ENCODE results near the gene ZRANB1. TPM values are rescaled to one million over a fixed set of nuclear protein-coding genes. Genes with fewer than 3 reads are reported as not detected.

The ZRANB1 gene
- total and polyA plus RNA-seq, 2 of the 4 experiments (the other 2 are of a cell fraction) = 11.2 to 24.7 TPM

DNA sequence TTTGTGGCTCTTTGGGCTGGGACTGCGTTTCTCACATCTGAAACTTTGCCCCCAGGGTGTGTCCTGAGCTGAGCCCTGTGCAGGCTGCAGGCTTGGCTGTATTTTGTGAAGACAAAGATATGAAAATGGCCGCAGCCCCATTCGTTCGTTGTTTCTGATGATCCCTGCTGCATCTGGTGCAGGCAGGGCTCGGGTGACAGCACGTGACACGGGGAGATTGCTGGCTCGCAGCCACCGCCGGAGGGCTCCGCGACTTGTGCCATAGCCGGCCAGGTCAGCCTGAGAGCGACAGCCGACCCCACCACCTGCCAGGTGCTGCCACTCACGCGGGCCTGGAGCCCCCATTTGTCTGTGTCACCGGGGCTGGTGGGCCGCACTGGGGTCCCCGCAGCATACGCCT lies 81.3 kb downstream of the ZRANB1 start:
- no peak overlapping the region for H2BK15ac ChIP-seq (ENCODE audit: low read depth, low read length)
- BruUV-seq (replicated peaks) = no TSS peak
- no peak overlapping the region for H2AK9ac ChIP-seq (replicated peaks; ENCODE audit: low read depth, low read length, poor library complexity)
- no peak overlapping the region for H4K91ac ChIP-seq (ENCODE audit: insufficient read depth, low read depth, low read length)
- no peak overlapping the region for H3K14ac ChIP-seq (replicated peaks; ENCODE audit: low read depth, low read length)
- H3K27ac ChIP-seq (ENCODE audit: insufficient read depth, low read length) = no peak overlapping the region
- H3K9ac ChIP-seq (ENCODE audit: low read depth, low read length) = no peak overlapping the region
- H3K4me1 ChIP-seq (ENCODE audit: control insufficient read depth, insufficient read depth, low read length) = peaks cover 16% of the 10 kb centered on the region
- dilution Hi-C loops (cut with HindIII; ENCODE audit: low sequenced_read_pairs, unreplicated experiment) (no loop called here), in situ Hi-C loops (cut with MboI; ENCODE audit: low sequenced_read_pairs) (no loop called here), intact Hi-C loops (cut with micrococcal nuclease) (no loop called here)
- no peak for DNase-seq
- no peak overlapping the region for H4K8ac ChIP-seq (ENCODE audit: low read depth in 2 of 2, low read length in 2 of 2)
- ATAC-seq (ENCODE audit: low read depth) = no peak
- no peak overlapping the region for H4K5ac ChIP-seq (ENCODE audit: low read depth, low read length)
- H3K56ac ChIP-seq (ENCODE audit: extremely low read depth, insufficient read depth, low read length) = no peak overlapping the region
- ChIA-PET POLR2A (ENCODE audit: unreplicated experiment) (no interaction called here), CTCF (no interaction called here)
- no peak overlapping the region for H2AFZ ChIP-seq (replicated peaks; ENCODE audit: low read length, poor library complexity)
- TF ChIP-seq MAFK (IDR thresholded peaks at IDR 0.05; ENCODE audit: low read depth, low read length) = no peak
- TF ChIP-seq RFX5 (IDR thresholded peaks at IDR 0.05; ENCODE audit: low read depth, low read length) = no peak
- TF ChIP-seq NFE2L2 (IDR thresholded peaks at IDR 0.05; ENCODE audit: low read depth, low read length) = no peak
- no peak for TF ChIP-seq BHLHE40 (IDR thresholded peaks at IDR 0.05; ENCODE audit: low read depth, low read length)
- TF ChIP-seq MXI1 (IDR thresholded peaks at IDR 0.05; ENCODE audit: borderline replicate concordance, low read depth, low read length) = no peak
- TF ChIP-seq, protein P1, sequence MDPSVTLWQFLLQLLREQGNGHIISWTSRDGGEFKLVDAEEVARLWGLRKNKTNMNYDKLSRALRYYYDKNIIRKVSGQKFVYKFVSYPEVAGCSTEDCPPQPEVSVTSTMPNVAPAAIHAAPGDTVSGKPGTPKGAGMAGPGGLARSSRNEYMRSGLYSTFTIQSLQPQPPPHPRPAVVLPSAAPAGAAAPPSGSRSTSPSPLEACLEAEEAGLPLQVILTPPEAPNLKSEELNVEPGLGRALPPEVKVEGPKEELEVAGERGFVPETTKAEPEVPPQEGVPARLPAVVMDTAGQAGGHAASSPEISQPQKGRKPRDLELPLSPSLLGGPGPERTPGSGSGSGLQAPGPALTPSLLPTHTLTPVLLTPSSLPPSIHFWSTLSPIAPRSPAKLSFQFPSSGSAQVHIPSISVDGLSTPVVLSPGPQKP (IDR thresholded peaks at IDR 0.05; ENCODE audit: borderline replicate concordance, low read depth, low read length) = no peak
- TF ChIP-seq RAD21 (IDR thresholded peaks at IDR 0.05; ENCODE audit: low read length) = no peak
- no peak for TF ChIP-seq CEBPB (IDR thresholded peaks at IDR 0.05; ENCODE audit: low read depth, low read length)
- TF ChIP-seq, protein P2, sequence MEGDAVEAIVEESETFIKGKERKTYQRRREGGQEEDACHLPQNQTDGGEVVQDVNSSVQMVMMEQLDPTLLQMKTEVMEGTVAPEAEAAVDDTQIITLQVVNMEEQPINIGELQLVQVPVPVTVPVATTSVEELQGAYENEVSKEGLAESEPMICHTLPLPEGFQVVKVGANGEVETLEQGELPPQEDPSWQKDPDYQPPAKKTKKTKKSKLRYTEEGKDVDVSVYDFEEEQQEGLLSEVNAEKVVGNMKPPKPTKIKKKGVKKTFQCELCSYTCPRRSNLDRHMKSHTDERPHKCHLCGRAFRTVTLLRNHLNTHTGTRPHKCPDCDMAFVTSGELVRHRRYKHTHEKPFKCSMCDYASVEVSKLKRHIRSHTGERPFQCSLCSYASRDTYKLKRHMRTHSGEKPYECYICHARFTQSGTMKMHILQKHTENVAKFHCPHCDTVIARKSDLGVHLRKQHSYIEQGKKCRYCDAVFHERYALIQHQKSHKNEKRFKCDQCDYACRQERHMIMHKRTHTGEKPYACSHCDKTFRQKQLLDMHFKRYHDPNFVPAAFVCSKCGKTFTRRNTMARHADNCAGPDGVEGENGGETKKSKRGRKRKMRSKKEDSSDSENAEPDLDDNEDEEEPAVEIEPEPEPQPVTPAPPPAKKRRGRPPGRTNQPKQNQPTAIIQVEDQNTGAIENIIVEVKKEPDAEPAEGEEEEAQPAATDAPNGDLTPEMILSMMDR (conservative IDR thresholded peaks at IDR 0.05; ENCODE audit: low read depth, low read length) = no peak
- TF ChIP-seq CHD1 (IDR thresholded peaks at IDR 0.05; ENCODE audit: low read depth, low read length) = no peak
- no peak for TF ChIP-seq SMC3 (IDR thresholded peaks at IDR 0.05; ENCODE audit: low read depth, low read length)
- no peak for TF ChIP-seq MAZ (IDR thresholded peaks at IDR 0.05; ENCODE audit: borderline replicate concordance, low read depth, low read length)
- TF ChIP-seq FOS (IDR thresholded peaks at IDR 0.05; ENCODE audit: low read depth, low read length) = no peak
- TF ChIP-seq, protein P3, sequence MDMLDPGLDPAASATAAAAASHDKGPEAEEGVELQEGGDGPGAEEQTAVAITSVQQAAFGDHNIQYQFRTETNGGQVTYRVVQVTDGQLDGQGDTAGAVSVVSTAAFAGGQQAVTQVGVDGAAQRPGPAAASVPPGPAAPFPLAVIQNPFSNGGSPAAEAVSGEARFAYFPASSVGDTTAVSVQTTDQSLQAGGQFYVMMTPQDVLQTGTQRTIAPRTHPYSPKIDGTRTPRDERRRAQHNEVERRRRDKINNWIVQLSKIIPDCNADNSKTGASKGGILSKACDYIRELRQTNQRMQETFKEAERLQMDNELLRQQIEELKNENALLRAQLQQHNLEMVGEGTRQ (IDR thresholded peaks at IDR 0.05; ENCODE audit: low read depth, low read length) = no peak
- H2AK5ac ChIP-seq (ENCODE audit: low read depth, low read length) = no peak overlapping the region
- peaks cover 23% of the 10 kb centered on the region for H3K9me1 ChIP-seq (ENCODE audit: insufficient read depth, low read length)
- no peaks in the 10 kb centered on the region for H3K27me3 ChIP-seq (ENCODE audit: control insufficient read depth, insufficient read depth, low read length)
- no peaks in the 10 kb centered on the region for H3K9me3 ChIP-seq (ENCODE audit: control insufficient read depth, insufficient read depth, low read length)
- peaks cover 42 to 98% of the 10 kb centered on the region in 2 experiments for H3K79me1 ChIP-seq (ENCODE audit: low read depth in 1 of 2, low read length in 2 of 2)
- H4K20me1 ChIP-seq (ENCODE audit: insufficient read depth, low read length) = peaks cover 96% of the 10 kb centered on the region
- H3K4me3 ChIP-seq (ENCODE audit: insufficient read depth, low read depth, low read length) = no peak overlapping the region
- no peak overlapping the region for H3K4me2 ChIP-seq (ENCODE audit: low read depth, low read length)
- no peak overlapping the region for H2BK20ac ChIP-seq (ENCODE audit: low read depth, low read length)
- no peak overlapping the region for H3K4ac ChIP-seq (ENCODE audit: low read depth, low read length)
- no peak overlapping the region for H3K23ac ChIP-seq (ENCODE audit: low read depth, low read length)
- H3K18ac ChIP-seq (ENCODE audit: low read depth, low read length) = no peak overlapping the region
- no peak overlapping the region for H2BK5ac ChIP-seq (ENCODE audit: low read depth, low read length, poor library complexity, severe bottlenecking)
- WGBS, 2 experiments (ENCODE audit: extremely low coverage in 2 of 2, insufficient read length in 1 of 2) = 71% methylated on average over 11 of the region's 21 CpGs; no CpG with 5 or more reads in 1 of the 2 experiments
- peaks cover 24% of the 10 kb centered on the region for H3K36me3 ChIP-seq (ENCODE audit: control insufficient read depth, insufficient read depth, low read length)
- H2BK120ac ChIP-seq (ENCODE audit: low read depth, low read length) = no peak overlapping the region

Measured in IMR-90 (cell line).